GM23338 (cell line): ENCODE measurements around the gene RIOX2. TPM values are rescaled to one million over a fixed set of nuclear protein-coding genes. Genes with fewer than 3 reads are reported as not detected.

ENCODE experiments used
- ATAC-seq: fragments of 200-7000 bp; cut with Tn5 transposase; 3 replicates; pipeline ENCODE4 v1.9.1; 2020
- DNase-seq: peaks from one replicate; pipeline ENCODE4 v3.0.0-alpha.2; 2015; ENCODE audit warnings: low spot score
- H2AFZ ChIP-seq: fragments of 200-600 bp; sonication (generic); 2 replicates; pipeline ENCODE4 v1.8.0; 2016; ENCODE audit warnings: antibody characterized with exemption, mild to moderate bottlenecking, moderate library complexity
- H3F3A ChIP-seq: fragments of 200-600 bp; sonication (generic); replicated peaks from 2 replicates; pipeline ENCODE4 v1.8.0; 2017; ENCODE audit warnings: antibody characterized with exemption, mixed run types, low read depth
- H3K27ac ChIP-seq: fragments of 200-600 bp; sonication (generic); 2 replicates; pipeline ENCODE4 v1.6.1; 2016; ENCODE audit warnings: low read depth
- H3K27me3 ChIP-seq: fragments of 200-600 bp; sonication (generic); 2 replicates; pipeline ENCODE4 v1.8.0; 2016; ENCODE audit warnings: mild to moderate bottlenecking, mixed run types, moderate library complexity; ENCODE audit not compliant: insufficient read depth
- H3K36me3 ChIP-seq: fragments of 200-600 bp; sonication (generic); 2 replicates; pipeline ENCODE4 v1.8.0; 2016; ENCODE audit warnings: mild to moderate bottlenecking; ENCODE audit not compliant: insufficient read depth
- H3K4me1 ChIP-seq: fragments of 200-600 bp; sonication (generic); 2 replicates; pipeline ENCODE4 v1.8.0; 2016; ENCODE audit warnings: mild to moderate bottlenecking, moderate library complexity; ENCODE audit not compliant: insufficient read depth
- H3K4me2 ChIP-seq: fragments of 200-600 bp; sonication (generic); 2 replicates; pipeline ENCODE4 v1.7.1; 2017; ENCODE audit warnings: mixed run types
- H3K4me3 ChIP-seq: fragments of 200-600 bp; sonication (generic); 2 replicates; pipeline ENCODE4 v1.6.1; 2016; ENCODE audit warnings: mixed run types
- H3K79me2 ChIP-seq: fragments of 200-600 bp; sonication (generic); replicated peaks from 2 replicates; pipeline ENCODE4 v1.8.0; 2017; ENCODE audit warnings: mild to moderate bottlenecking; ENCODE audit not compliant: insufficient read depth
- H3K9me2 ChIP-seq: fragments of 200-600 bp; sonication (generic); 2 replicates; pipeline ENCODE4 v1.8.0; 2017; ENCODE audit not compliant: insufficient read depth
- H4K20me1 ChIP-seq: fragments of 200-600 bp; sonication (generic); replicated peaks from 2 replicates; pipeline ENCODE4 v1.8.0; 2017; ENCODE audit warnings: mild to moderate bottlenecking; ENCODE audit not compliant: insufficient read depth
- H3K27ac Mint-ChIP-seq: 2 replicates; pipeline ENCODE4 v1.8.0; 2020; ENCODE audit warnings: inconsistent platforms, mild to moderate bottlenecking, moderate library complexity, mixed read lengths
- H3K27me3 Mint-ChIP-seq: 3 replicates; pipeline ENCODE4 v1.8.0; 2022; ENCODE audit warnings: low read depth, mild to moderate bottlenecking, moderate library complexity, mixed read lengths, inconsistent platforms; ENCODE audit not compliant: insufficient read depth, poor library complexity
- H3K36me3 Mint-ChIP-seq: 3 replicates; pipeline ENCODE4 v1.8.0; 2021; ENCODE audit warnings: low read depth, mild to moderate bottlenecking, inconsistent platforms, moderate library complexity, mixed read lengths
- H3K4me1 Mint-ChIP-seq: 3 replicates; pipeline ENCODE4 v1.8.0; 2020; ENCODE audit warnings: mild to moderate bottlenecking, inconsistent platforms, mixed read lengths
- H3K4me3 Mint-ChIP-seq: 3 replicates; pipeline ENCODE4 v1.8.0; 2021; ENCODE audit warnings: moderate library complexity, mild to moderate bottlenecking, inconsistent platforms, mixed read lengths
- H3K9me3 Mint-ChIP-seq: 3 replicates; pipeline ENCODE4 v1.8.0; 2020; ENCODE audit warnings: moderate library complexity, mild to moderate bottlenecking, inconsistent platforms, mixed read lengths
- CREB1 ChIP-seq: fragments of 250-450 bp; sonication (Bioruptor Pico); IDR thresholded peaks from 2 replicates; pipeline ENCODE4 v1.5.0; 2020; ENCODE audit warnings: low read depth, mild to moderate bottlenecking, moderate library complexity
- ETS1 ChIP-seq: IDR thresholded peaks from 2 replicates; pipeline ENCODE4 v1.6.1; 2016; ENCODE audit warnings: antibody characterized with exemption
- EZH2 ChIP-seq: fragments of 200-600 bp; sonication (generic); IDR thresholded peaks from one replicate; pipeline ENCODE4 v1.8.0; 2017; ENCODE audit warnings: antibody characterized with exemption, mild to moderate bottlenecking, low read depth; ENCODE audit not compliant: unreplicated experiment
- EZH2phosphoT487 ChIP-seq: fragments of 200-600 bp; sonication (generic); IDR thresholded peaks from one replicate; pipeline ENCODE4 v1.8.1; 2018; ENCODE audit warnings: antibody characterized with exemption; ENCODE audit not compliant: unreplicated experiment
- NANOG ChIP-seq: IDR thresholded peaks from 2 replicates; pipeline ENCODE4 v1.6.1; 2016; ENCODE audit warnings: antibody characterized with exemption, borderline replicate concordance
- POLR2AphosphoS5 ChIP-seq: IDR thresholded peaks from 2 replicates; pipeline ENCODE4 v1.6.1; 2016; ENCODE audit warnings: antibody characterized with exemption, low read depth
- REST ChIP-seq: IDR thresholded peaks from one replicate; pipeline ENCODE4 v1.6.1; 2018; ENCODE audit warnings: antibody characterized with exemption; ENCODE audit not compliant: unreplicated experiment
- STAT1 ChIP-seq: IDR thresholded peaks from one replicate; pipeline ENCODE4 v1.6.1; 2016; ENCODE audit warnings: antibody characterized with exemption; ENCODE audit not compliant: unreplicated experiment
- ZNF114 ChIP-seq: fragments of 250-450 bp; sonication (Bioruptor Pico); IDR thresholded peaks from 2 replicates; pipeline ENCODE4 v1.5.0; 2020; ENCODE audit warnings: mild to moderate bottlenecking, moderate library complexity
- ZNF331 ChIP-seq: fragments of 250-450 bp; sonication (Bioruptor Pico); IDR thresholded peaks from 2 replicates; pipeline ENCODE4 v1.5.0; 2020; ENCODE audit warnings: low read depth, mild to moderate bottlenecking, moderate library complexity
- ZNF462 ChIP-seq: fragments of 250-450 bp; sonication (Bioruptor Pico); IDR thresholded peaks from 2 replicates; pipeline ENCODE4 v1.5.0; 2020; ENCODE audit warnings: mild to moderate bottlenecking, moderate library complexity
- polyA plus RNA-seq: library from polyadenylated mRNA; unstranded; fragments of >200 nt; fragmentation: Nextera tagmentation; extraction: Ambion mirVana; gene quantifications from 2 replicates; pipeline ENCODE4 v1.2.1, GENCODE V29; 2016
- total RNA-seq: library from RNA; depleted of rRNA; stranded (reverse); fragments of >200 nt; shearing (Covaris generic); gene quantifications from 2 replicates; pipeline ENCODE4 v1.2.3, GENCODE V29; 2014

The RIOX2 gene
- total and polyA plus RNA-seq, 2 experiments from 2014 or later: 9.0 to 10.7 TPM

GRCh38 chr3:97932387-97932801 lies 39.8 kb downstream of the RIOX2 start (continued):
- TF ChIP-seq ZNF331 (no peak), EZH2 (no peak), REST (no peak), EZH2phosphoT487 (no peak), NANOG (no peak), POLR2AphosphoS5 (no peak), CREB1 (CRISPR knock-in tag) (no peak)

GRCh38 chr3:97931218-97931617 lies 41.0 kb downstream of the RIOX2 start:
- H3K9me3 Mint-ChIP-seq: no peaks in the 10 kb centered on the region
- H3K4me1 Mint-ChIP-seq: no peaks in the 10 kb centered on the region
- no peak overlapping the region for H3K27ac ChIP-seq
- no peaks in the 10 kb centered on the region for H4K20me1 ChIP-seq
- no peaks in the 10 kb centered on the region for H3K4me1 ChIP-seq
- no peaks in the 10 kb centered on the region for H3K9me2 ChIP-seq
- no peaks in the 10 kb centered on the region for H3K79me2 ChIP-seq
- 0 out of 3 replicates have a peak, but pooled peaks cover 3% of the 10 kb centered on the region for H3K36me3 Mint-ChIP-seq
- H3K4me3 Mint-ChIP-seq: no peak overlapping the region
- no peaks in the 10 kb centered on the region for H3K27me3 Mint-ChIP-seq
- DNase-seq: no peak
- H3K27ac Mint-ChIP-seq: no peak overlapping the region
- H3K4me2 ChIP-seq: no peak overlapping the region
- no peak overlapping the region for H3K4me3 ChIP-seq
- ATAC-seq: no peak
- no peaks in the 10 kb centered on the region for H3F3A ChIP-seq
- no peaks in the 10 kb centered on the region for H3K36me3 ChIP-seq
- H3K27me3 ChIP-seq: no peaks in the 10 kb centered on the region
- H2AFZ ChIP-seq: no peak overlapping the region
- TF ChIP-seq REST (no peak), ETS1 (no peak), EZH2phosphoT487 (no peak), ZNF114 (no peak), CREB1 (CRISPR knock-in tag) (no peak), STAT1 (no peak), ZNF331 (no peak), ZNF462 (CRISPR knock-in tag) (no peak), EZH2 (no peak)
